ENCODE data around the gene LMAN1. TPM values are rescaled to one million over a fixed set of nuclear protein-coding genes. Genes with fewer than 3 reads are reported as not detected.

The LMAN1 gene, protein sequence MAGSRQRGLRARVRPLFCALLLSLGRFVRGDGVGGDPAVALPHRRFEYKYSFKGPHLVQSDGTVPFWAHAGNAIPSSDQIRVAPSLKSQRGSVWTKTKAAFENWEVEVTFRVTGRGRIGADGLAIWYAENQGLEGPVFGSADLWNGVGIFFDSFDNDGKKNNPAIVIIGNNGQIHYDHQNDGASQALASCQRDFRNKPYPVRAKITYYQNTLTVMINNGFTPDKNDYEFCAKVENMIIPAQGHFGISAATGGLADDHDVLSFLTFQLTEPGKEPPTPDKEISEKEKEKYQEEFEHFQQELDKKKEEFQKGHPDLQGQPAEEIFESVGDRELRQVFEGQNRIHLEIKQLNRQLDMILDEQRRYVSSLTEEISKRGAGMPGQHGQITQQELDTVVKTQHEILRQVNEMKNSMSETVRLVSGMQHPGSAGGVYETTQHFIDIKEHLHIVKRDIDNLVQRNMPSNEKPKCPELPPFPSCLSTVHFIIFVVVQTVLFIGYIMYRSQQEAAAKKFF
- total RNA-seq, result 160 and 237 TPM in 2 replicates

DNA sequence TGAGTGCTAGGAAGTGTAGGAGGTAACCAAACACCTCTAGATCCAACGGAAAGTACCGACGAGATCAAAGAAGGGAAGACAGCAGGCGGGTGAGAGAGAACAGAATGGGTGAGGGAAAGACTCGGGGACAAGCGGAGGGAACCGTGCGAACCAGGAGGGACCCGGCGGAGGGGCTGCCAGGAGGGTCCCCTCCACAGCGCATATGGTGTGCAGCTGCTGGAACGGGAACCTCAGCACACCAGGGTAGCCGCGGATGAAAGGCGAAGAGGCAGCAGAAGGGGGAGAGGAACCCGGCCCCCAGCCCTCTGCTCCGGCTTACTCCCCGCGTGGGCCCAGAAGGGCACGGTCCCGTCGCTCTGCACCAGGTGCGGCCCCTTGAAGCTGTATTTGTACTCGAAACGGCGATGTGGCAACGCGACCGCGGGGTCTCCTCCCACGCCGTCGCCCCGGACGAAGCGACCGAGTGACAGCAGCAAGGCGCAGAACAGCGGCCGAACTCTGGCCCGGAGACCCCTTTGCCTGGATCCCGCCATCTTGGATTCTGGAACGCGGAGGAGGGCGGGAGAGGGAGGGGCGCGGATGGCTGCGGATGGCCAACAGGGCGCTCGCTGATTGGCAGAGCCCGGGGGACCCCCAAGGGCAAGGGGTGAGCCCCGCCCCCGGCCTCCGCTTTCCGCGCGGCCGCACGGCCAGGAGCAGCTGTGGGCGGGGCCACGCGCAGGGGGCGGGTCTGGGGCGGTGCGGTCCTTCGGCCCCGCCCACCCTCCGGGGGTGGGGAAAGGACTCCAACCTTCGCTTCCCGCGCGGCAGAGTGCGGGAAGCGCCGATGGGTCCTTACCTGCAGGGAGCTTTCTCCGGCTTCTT, at the start of gene LMAN1:
Gene LMAN1, minus strand, starts transcription at position 554 of the 864 bp plus-strand sequence. Its CDS starts 21 bp downstream, at position 533.

DNA sequence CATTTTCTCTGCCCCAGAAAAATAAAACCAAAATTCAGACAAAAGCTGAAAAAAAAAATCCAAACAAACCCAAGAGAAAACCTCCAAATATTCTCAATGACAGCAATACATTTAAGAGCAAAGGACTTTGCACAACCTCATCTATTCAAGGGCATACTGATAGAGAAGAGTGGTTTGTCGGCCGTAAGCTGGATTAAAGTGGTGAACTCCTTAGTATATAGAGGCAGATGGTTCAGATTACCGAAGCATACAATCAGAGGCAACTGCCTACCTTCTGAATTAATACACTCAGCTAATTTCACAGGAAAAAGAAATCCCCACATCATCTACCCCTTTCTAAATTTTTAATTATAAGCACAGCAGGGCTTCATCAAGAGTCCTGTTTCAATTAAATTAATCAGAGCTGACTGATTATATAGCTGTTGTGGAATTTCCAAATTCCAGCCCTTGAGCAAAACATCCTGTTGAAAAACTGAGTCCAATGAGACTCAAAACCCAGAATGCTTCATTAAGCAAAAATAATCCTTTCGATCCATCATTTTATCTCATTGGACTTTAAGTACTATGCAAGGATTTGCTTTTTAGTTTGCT, 40.5 kb downstream of the LMAN1 start, which contains the start of gene CPLX4:
Gene CPLX4, minus strand, starts transcription at position 190 of the 591 bp plus-strand sequence. Its CDS starts 187 bp downstream, at position 3.

Other genes with a start within 250 kb of the LMAN1 start
- 22.0 and 26.0 TPM in 2 replicates for gene SEC11C, start 219.4 kb downstream of the LMAN1 start, total RNA-seq
- not detected in 2 replicates for gene GRP, start 139.1 kb downstream of the LMAN1 start, total RNA-seq
- not detected in 2 replicates for gene RAX, start 85.8 kb downstream of the LMAN1 start, total RNA-seq
- gene CPLX4, start 40.6 kb downstream of the LMAN1 start, total RNA-seq, result not detected in 2 replicates